GM12878 (cell line): ENCODE measurements around the gene C18orf54. TPM values are rescaled to one million over a fixed set of nuclear protein-coding genes. Genes with fewer than 3 reads are reported as not detected.

Experiments used
- ATAC-seq: fragments of 200-7000 bp; cut with Tn5 transposase; 3 replicates; pipeline ENCODE4 v1.9.1; 2020; ENCODE audit warnings: mild to moderate bottlenecking, moderate library complexity
- BruUV-seq: library from RNA; stranded (reverse); fragments of 400-500 nt; replicated peaks from 2 replicates; lab custom pipeline; 2021; lab: Mats Ljungman, UMichigan
- CTCF ChIA-PET: fragments of 300-600 bp; sonication (Branson Sonifier 250); formaldehyde crosslinking; extraction: SDS; loops from one replicate; lab custom pipeline; 2021; ENCODE audit warnings: inconsistent platforms; lab: Yijun Ruan, JAX
- POLR2A ChIA-PET: fragments of 350-600 bp; formaldehyde crosslinking; extraction: SDS; loops from one replicate; lab custom pipeline; 2021; ENCODE audit warnings: inconsistent platforms; lab: Charles Lee
- RAD21 ChIA-PET: fragments of 300-600 bp; sonication (Branson Sonifier 250); formaldehyde crosslinking; loops from one replicate; lab custom pipeline; 2023; ENCODE audit warnings: antibody characterized with exemption; ENCODE audit not compliant: unreplicated experiment; lab: Charles Lee
- SMC1A ChIA-PET: fragments of 300-600 bp; sonication (Branson Sonifier 250); formaldehyde crosslinking; loops from one replicate; lab custom pipeline; 2023; ENCODE audit not compliant: unreplicated experiment, uncharacterized antibody; lab: Charles Lee
- DNase-seq: peaks from one replicate; pipeline ENCODE4 v3.0.0-alpha.2; 2011; ENCODE audit warnings: low read depth, low spot score
- FAIRE-seq: peaks from 3 replicates; lab custom pipeline; 2011; peaks lifted over from hg19 to GRCh38; lab: Jason Lieb, UNC
- H2AFZ ChIP-seq: 2 replicates; pipeline ENCODE4 v1.6.0; 2011; ENCODE audit warnings: low read depth, low read length, control low read depth; ENCODE audit not compliant: control insufficient read depth
- H3K27ac ChIP-seq: 2 replicates; pipeline ENCODE4 v1.5.1; 2011; ENCODE audit warnings: control low read depth; ENCODE audit not compliant: control insufficient read depth, insufficient read depth
- H3K27me3 ChIP-seq, 2 experiments: replicated peaks in 1 of 2; 2 replicates each; pipeline versions ENCODE4 v1.6.0 to v1.6.1; 2011; ENCODE audit warnings: low read length in 1 of 2; ENCODE audit not compliant: control insufficient read depth in 2 of 2, insufficient read depth in 2 of 2
- H3K36me3 ChIP-seq, 2 experiments: 2 replicates each; pipeline ENCODE4 v1.5.1; 2011; ENCODE audit warnings: low read length in 1 of 2; ENCODE audit not compliant: control insufficient read depth in 2 of 2, insufficient read depth in 2 of 2
- H3K4me1 ChIP-seq: 2 replicates; pipeline ENCODE4 v1.6.1; 2011; ENCODE audit warnings: mild to moderate bottlenecking, low read length, moderate library complexity, mixed read lengths; ENCODE audit not compliant: control insufficient read depth, insufficient read depth
- H3K4me2 ChIP-seq: 2 replicates; pipeline ENCODE4 v1.6.0; 2011; ENCODE audit warnings: control low read depth; ENCODE audit not compliant: control insufficient read depth, insufficient read depth
- H3K4me3 ChIP-seq: fragments of 200-600 bp; sonication (generic); 2 replicates; pipeline ENCODE4 v1.5.1; 2016
- H3K79me2 ChIP-seq: 2 replicates; pipeline ENCODE4 v1.6.0; 2011; ENCODE audit warnings: low read length; ENCODE audit not compliant: control insufficient read depth, insufficient read depth
- H3K9ac ChIP-seq: 2 replicates; pipeline ENCODE4 v1.8.0; 2011; ENCODE audit warnings: low read length, control low read depth, mixed read lengths; ENCODE audit not compliant: control insufficient read depth, insufficient read depth
- H3K9me3 ChIP-seq: replicated peaks from 3 replicates; pipeline ENCODE4 v1.5.1; 2011; ENCODE audit warnings: mild to moderate bottlenecking, low read length; ENCODE audit not compliant: control insufficient read depth, insufficient read depth
- H4K20me1 ChIP-seq: 2 replicates; pipeline ENCODE4 v1.6.0; 2011; ENCODE audit not compliant: control insufficient read depth, insufficient read depth
- BCL11A ChIP-seq: IDR thresholded peaks from 2 replicates; pipeline ENCODE4 v1.6.1; 2011; ENCODE audit warnings: low read depth, low read length
- BHLHE40 ChIP-seq, 2 experiments: fragments of 450-650 bp in 1 of 2; IDR thresholded peaks; 2 replicates each; pipeline ENCODE4 v1.6.1; 2011 to 2017; ENCODE audit warnings: low read depth in 2 of 2, borderline replicate concordance in 1 of 2, improper control_type of control experiment in 1 of 2, low read length in 1 of 2, mild to moderate bottlenecking in 1 of 2
- IRF4 ChIP-seq: IDR thresholded peaks from 2 replicates; pipeline ENCODE4 v1.6.1; 2011; ENCODE audit warnings: low read depth, low read length
- MLLT1 ChIP-seq: fragments of 450-650 bp; IDR thresholded peaks from 2 replicates; pipeline ENCODE4 v1.6.1; 2016; ENCODE audit warnings: mild to moderate bottlenecking
- NR2C1 ChIP-seq: fragments of 450-650 bp; IDR thresholded peaks from 2 replicates; pipeline ENCODE4 v1.6.1; 2017; ENCODE audit warnings: antibody characterized with exemption, mild to moderate bottlenecking, moderate library complexity
- RAD21 ChIP-seq: IDR thresholded peaks from 2 replicates; pipeline ENCODE4 v1.6.1; 2011; ENCODE audit warnings: mild to moderate bottlenecking, low read depth, low read length, moderate library complexity; ENCODE audit not compliant: insufficient read depth
- RCOR1 ChIP-seq: conservative IDR thresholded peaks from 2 replicates; pipeline ENCODE4 v1.6.1; 2012; ENCODE audit warnings: low read depth, low read length, improper control_type of control experiment
- REST ChIP-seq: IDR thresholded peaks from 2 replicates; pipeline ENCODE4 v1.6.1; 2012; ENCODE audit warnings: mild to moderate bottlenecking, low read depth, low read length
- SIX5 ChIP-seq: IDR thresholded peaks from 2 replicates; pipeline ENCODE4 v1.6.1; 2011; ENCODE audit warnings: mild to moderate bottlenecking, low read depth, low read length, moderate library complexity; ENCODE audit not compliant: severe bottlenecking
- SMAD5 ChIP-seq: IDR thresholded peaks from 2 replicates; pipeline ENCODE4 v1.6.1; 2016; ENCODE audit warnings: antibody characterized with exemption, low read depth
- SUZ12 ChIP-seq: fragments of 200-600 bp; sonication (generic); IDR thresholded peaks from one replicate; pipeline ENCODE4 v1.6.1; 2018; ENCODE audit warnings: antibody characterized with exemption, mild to moderate bottlenecking; ENCODE audit not compliant: unreplicated experiment
- ZSCAN29 ChIP-seq: fragments of 450-650 bp; IDR thresholded peaks from 2 replicates; pipeline ENCODE4 v1.6.1; 2017; ENCODE audit warnings: mild to moderate bottlenecking, moderate library complexity
- WGBS: methylation state at CpG from one replicate; pipeline ENCODE4 v1.1.6; 2016; ENCODE audit warnings: low lambda C conversion rate; ENCODE audit not compliant: insufficient replicate concordance, insufficient coverage; ENCODE audit errors: missing lambda C conversion rate; 5-methylcytosine and 5-hydroxymethylcytosine counted together
- in situ Hi-C: fragments of 300-500 bp; cut with MboI; formaldehyde crosslinking; loops from 9 replicates; pipeline ENCODE4 v1.14.3; 2018; ENCODE audit warnings: mixed read lengths
- intact Hi-C: fragments of 100-400 bp; cut with micrococcal nuclease; formaldehyde crosslinking; loops from one replicate; pipeline ENCODE4 v1.14.2; 2022; ENCODE audit not compliant: unreplicated experiment
- polyA plus RNA-seq, 11 experiments: library from polyadenylated mRNA; depleted of rRNA in 4 of 11; unstranded in 6 of 11; stranded (reverse) in 5 of 11; fragments of >200 nt; fragmentation: Nextera tagmentation in 4 of 11; fragmentation: Illumina TruSeq in 1 of 11; extraction: Ambion mirVana in 4 of 11; extraction: Trizol in 1 of 11; gene quantifications; 1 replicate in 1 of 11; 2 replicates in 10 of 11; pipeline versions ENCODE4 v1.2.1 to v1.2.3, GENCODE V29; 2011 to 2016; ENCODE audit warnings: inconsistent platforms in 2 of 11, missing spikeins in 2 of 11, low read depth in 1 of 11
- total RNA-seq, 4 experiments: library from RNA; depleted of rRNA in 3 of 4; stranded (reverse); fragments of >200 nt in 3 of 4; fragmentation: Illumina TruSeq in 1 of 4; extraction: Trizol in 1 of 4; gene quantifications; 2 replicates each; pipeline versions ENCODE4 v1.2.1 to v1.2.3, GENCODE V29; 2013 to 2021

Gene C18orf54
- total and polyA plus RNA-seq, 10 of the 15 experiments (the other 5 are each of a cell fraction or from before 2014, with no cell fraction given): 1.2 to 7.6 (median 2.8) TPM

DNA sequence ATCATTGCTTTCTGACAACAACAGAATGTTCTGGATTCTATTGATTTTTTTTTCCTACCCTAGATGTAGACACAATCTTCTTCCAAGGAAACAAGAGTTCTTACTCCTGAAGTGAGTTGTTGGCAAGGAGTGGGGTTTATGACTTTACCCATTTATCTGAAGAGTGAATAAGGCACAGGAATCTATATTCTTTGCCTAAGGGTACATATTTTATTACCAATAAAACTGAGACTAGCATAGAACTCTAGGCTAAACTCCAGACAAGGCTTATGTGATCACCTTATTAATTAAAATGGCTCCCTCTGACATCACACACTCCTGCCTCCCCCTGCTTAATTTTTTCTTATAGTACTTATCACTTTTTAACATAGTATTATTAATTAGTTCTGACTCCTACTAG, 47.6 kb downstream of the C18orf54 start (continued):
- TF ChIP-seq MLLT1 (no peak), RCOR1 (no peak), SIX5 (no peak), RAD21 (no peak), SUZ12 (no peak), BCL11A (no peak), ZSCAN29 (no peak), SMAD5 (no peak), REST (no peak)

- no peaks in the 10 kb centered on the region for H3K9me3 ChIP-seq
- H4K20me1 ChIP-seq: no peaks in the 10 kb centered on the region
- no peak for TF ChIP-seq IRF4
- no peak for TF ChIP-seq BHLHE40 (IDR thresholded peaks at IDR 0.05; ENCODE audit: borderline replicate concordance in 1 of 2, low read depth in 2 of 2, low read length in 1 of 2)
- no peak for TF ChIP-seq NR2C1
- SMC1A ChIA-PET: no interaction called here
- H2AFZ ChIP-seq: no peak overlapping the region
- DNase-seq (no peak), ATAC-seq (no peak), FAIRE-seq (no peak)
- no peaks in the 10 kb centered on the region for H3K79me2 ChIP-seq
- 0% methylated on average over 1 of the region's 1 CpG for WGBS
- POLR2A ChIA-PET: no interaction called here
- CTCF ChIA-PET: interaction anchor here (1.1 kb wide), 1 partner anchor 19 kb away, joined by 4 read pairs; no protein-coding TSS in a partner anchor
- no peak overlapping the region for H3K27ac ChIP-seq
- in situ Hi-C loops (no loop called here), intact Hi-C loops (no loop called here)
- no peak overlapping the region for H3K4me3 ChIP-seq
- H3K4me2 ChIP-seq: no peak overlapping the region
- RAD21 ChIA-PET: no interaction called here
- no peak overlapping the region for H3K9ac ChIP-seq
- H3K36me3 ChIP-seq: no peaks in the 10 kb centered on the region
- BruUV-seq: no TSS peak
- H3K27me3 ChIP-seq: no peaks in the 10 kb centered on the region
- no peaks in the 10 kb centered on the region for H3K4me1 ChIP-seq
Observed at GRCh38 chr18:54411781-54412180, 54.1 kb downstream of the C18orf54 start.
